AG09319 (cell line): ENCODE data around the gene PRKD2.

Source experiments
- DNase-seq: peaks from one replicate; pipeline ENCODE4 v3.0.0-alpha.2; 2010; ENCODE audit warnings: low read depth; ENCODE audit errors: extremely low read depth
- CTCF ChIP-seq: IDR thresholded peaks from 2 replicates; pipeline ENCODE4 v1.5.1; 2011; ENCODE audit warnings: low read depth, mild to moderate bottlenecking, inconsistent platforms, low read length, moderate library complexity

PRKD2 gene

GRCh38 chr19:46746281-46747057 is 29.6 kb upstream of the PRKD2 start, which contains the start of gene STRN4:
TSS of gene STRN4 (minus strand) at chr19:46746450. CDS start at chr19:46746430, 20 bp downstream.
- no peak for TF ChIP-seq CTCF
- no peak for DNase-seq

DNA sequence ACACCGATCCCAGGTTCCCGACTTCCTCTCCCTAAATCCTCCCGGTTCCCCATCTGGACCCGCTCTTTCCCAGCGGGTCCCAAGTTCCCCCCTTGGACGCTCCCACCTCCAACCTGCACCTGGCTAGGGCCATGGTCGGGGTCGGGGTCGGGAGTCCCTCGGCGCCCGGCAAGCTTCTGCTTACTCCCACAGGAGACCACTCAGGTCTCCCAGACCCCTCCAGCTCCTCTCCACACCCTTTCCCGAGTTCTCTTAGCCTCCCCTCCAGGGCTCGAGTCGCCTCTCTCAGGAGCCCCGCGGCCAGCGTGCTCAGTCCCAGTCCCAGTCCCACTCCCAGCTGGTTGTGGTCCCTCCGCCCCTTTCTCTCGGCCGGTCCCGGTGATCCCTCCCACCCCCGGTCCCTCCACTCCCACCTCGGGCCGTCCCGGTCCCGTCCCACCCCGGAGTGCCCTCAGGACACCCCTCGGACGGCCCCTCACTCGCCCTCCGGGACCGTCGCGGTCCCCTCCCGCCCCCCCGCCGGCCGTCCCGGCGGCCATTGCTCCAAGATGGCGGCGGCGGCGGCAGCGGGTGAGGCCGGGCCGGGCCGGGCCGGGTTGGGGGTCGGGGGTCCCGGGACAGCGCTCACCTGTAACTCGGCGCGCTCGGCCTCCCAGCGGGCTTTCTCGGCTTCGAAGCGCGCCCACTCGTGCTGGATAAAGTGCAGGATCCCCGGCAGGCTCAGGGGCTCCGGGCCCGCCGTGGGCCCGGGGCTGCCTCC is 28.8 kb upstream of the PRKD2 start, which contains the start of gene FKRP:
Gene FKRP (plus strand): TSS at position 537 of the 760 bp plus-strand sequence. CDS start 9,394 bp downstream, outside the sequence.
- DNase-seq = no peak
- no peak for TF ChIP-seq CTCF

DNA sequence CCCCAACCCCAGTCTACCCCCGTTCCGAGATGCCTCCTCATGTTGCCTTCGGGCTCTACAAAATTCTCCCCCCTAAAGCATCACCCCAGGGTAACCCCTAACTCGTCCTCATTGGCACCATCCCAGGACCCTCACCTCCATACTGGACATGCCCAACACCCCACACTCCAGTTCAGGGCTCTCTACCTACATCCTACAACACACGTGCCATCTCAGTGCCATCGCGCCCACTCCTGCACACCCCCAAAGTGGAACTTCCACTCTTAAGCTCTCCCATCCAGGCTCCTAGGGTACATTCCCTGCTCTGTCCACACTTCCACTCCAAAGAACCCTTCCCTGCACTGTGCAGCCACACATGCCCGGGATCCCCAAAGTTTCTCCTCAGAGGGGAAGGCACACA is 28.1 kb upstream of the PRKD2 start:
- no peak for TF ChIP-seq CTCF
- no peak for DNase-seq

DNA sequence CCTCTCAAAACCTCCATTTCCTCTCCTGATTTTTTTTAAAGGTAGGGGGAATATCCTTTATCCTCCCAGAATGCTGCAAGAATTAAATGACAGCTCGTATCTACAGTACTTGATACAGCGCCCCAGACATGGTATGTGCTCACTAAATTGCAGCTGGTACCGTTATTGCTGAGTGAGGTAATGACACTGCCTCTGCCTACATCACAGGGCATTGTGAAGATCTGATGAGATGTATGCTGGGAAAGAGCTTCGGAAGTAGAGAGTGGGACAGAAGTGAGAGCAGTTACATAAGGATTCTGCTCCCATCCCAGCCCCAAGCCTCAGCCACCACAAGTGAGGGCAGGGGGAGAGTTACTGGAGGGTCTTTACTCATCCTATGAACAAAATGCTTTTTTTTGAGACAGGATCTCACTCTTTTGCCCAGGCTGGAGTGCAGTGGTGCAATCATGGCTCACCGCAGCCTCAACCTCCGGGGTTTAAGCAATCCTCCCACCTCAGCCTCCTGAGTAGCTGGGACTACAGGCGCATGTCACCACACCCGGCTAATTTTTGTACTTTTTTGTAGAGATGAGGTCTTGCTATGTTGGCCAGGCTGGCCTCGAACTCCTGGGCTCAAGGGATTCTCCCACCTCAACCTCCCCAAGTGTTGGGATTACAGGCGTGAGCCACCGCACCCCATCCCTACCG is 27.2 kb upstream of the PRKD2 start:
- no peak for DNase-seq
- TF ChIP-seq CTCF = no peak

DNA sequence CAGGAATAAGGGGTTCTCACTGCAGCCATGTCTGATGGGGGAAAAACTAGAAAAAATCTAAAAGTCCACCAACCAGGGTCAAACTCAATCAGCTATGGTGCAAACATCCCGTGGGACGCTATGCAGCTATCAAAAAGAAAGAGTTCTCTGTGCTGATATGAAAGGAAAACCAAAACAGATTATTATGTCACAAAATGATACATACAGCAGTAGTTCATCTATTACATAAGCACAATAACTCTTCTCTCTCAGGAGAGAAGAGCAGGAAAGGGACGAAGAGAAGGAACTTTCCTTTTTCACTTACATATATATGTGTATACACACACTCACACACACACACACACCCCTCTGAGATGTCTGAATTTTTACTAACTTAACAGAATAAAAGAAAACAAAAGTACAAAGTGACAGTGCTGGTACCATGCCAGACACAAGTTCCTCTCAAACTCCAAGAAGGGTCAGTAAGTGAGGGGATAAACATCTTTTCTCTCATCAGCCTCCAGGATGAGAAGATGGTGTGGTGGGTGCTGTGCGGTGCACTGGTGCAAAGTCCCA is 26.1 kb upstream of the PRKD2 start:
- TF ChIP-seq CTCF = no peak
- DNase-seq = no peak

GRCh38 chr19:46741447-46741846 is 24.5 kb upstream of the PRKD2 start:
- DNase-seq = no peak
- TF ChIP-seq CTCF = no peak
